Stimulated activated memory B cell treated with anti-CD40 and anti-IgM and Interleukin-4, amounts not matched to agents 10 μg/mL and 1 μg/mL and 100 μg/mL, for 72 hours (primary cell): ENCODE data around the gene CRACR2A.

Experiments
- ATAC-seq: fragments of 150-1000 bp; cut with Tn5 transposase; 2 replicates; pipeline ENCODE4 v1.10.0; 2021
- H3K27ac Mint-ChIP-seq: one replicate; pipeline ENCODE4 v1.8.0; 2022; ENCODE audit warnings: mild to moderate bottlenecking, mixed read lengths
- H3K27me3 Mint-ChIP-seq: one replicate; pipeline ENCODE4 v1.8.0; 2022; ENCODE audit warnings: mixed read lengths
- H3K36me3 Mint-ChIP-seq: one replicate; pipeline ENCODE4 v1.8.0; 2022; ENCODE audit warnings: mixed read lengths
- H3K4me1 Mint-ChIP-seq: one replicate; pipeline ENCODE4 v1.8.0; 2022; ENCODE audit warnings: mixed read lengths
- H3K4me3 Mint-ChIP-seq: one replicate; pipeline ENCODE4 v1.8.0; 2022; ENCODE audit warnings: mild to moderate bottlenecking, moderate library complexity, mixed read lengths
- H3K9me3 Mint-ChIP-seq: one replicate; pipeline ENCODE4 v1.8.0; 2022; ENCODE audit warnings: mixed read lengths

Gene CRACR2A

DNA sequence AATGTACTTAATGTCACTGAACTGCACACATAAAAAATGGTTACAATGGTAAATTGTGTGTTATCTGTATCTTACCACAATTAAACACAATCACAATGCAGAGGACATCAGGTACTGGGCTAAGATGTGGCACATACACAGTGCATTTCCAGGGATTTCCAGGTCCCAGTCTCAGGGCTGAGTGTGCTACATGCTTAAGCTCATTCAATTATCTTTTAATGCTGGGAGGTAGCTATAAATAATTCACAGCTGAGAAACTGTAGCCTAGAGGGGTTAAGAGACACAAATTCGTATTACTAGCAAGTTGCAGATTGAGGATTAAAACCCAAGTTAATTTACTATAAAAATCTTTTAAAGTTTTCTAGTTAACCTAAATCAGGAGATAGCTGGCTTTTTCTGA, 67.1 kb downstream of the CRACR2A start:
- Mint-ChIP-seq H3K9me3 (no peaks in the 10 kb centered on the region), H3K27me3 (no peaks in the 10 kb centered on the region), H3K4me3 (no peak overlapping the region), H3K36me3 (peaks cover 62% of the 10 kb centered on the region), H3K4me1 (no peaks in the 10 kb centered on the region), H3K27ac (no peak overlapping the region)
- ATAC-seq, result no peak

GRCh38 chr12:3684449-3685051, 68.4 kb downstream of the CRACR2A start:
- Mint-ChIP-seq H3K9me3 (no peaks in the 10 kb centered on the region), H3K4me1 (no peaks in the 10 kb centered on the region), H3K27ac (no peak overlapping the region), H3K4me3 (no peak overlapping the region), H3K36me3 (peaks cover 53% of the 10 kb centered on the region), H3K27me3 (no peaks in the 10 kb centered on the region)
- ATAC-seq, result no peak

DNA sequence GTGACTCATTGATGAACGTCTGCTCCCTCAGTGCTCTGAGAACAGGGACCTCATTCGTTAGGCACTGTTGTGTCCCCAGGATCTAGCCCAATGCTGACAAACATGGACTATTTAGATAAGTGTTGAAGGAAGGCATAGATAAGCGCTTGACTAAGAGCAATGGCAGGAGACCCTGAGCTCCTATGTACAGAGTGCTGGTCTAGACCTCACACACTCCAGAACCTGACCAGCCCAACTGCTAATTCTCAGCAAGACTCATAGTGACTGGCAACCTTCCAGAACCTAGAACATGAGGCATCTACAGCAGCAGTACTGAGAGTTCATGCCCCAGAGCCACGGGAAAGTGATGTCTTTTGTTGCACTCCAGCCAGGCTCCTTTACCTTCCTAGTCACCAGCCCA, 69.2 kb downstream of the CRACR2A start:
- Mint-ChIP-seq H3K36me3 (peaks cover 53% of the 10 kb centered on the region), H3K27me3 (no peaks in the 10 kb centered on the region), H3K4me1 (no peaks in the 10 kb centered on the region), H3K9me3 (no peaks in the 10 kb centered on the region), H3K4me3 (no peak overlapping the region), H3K27ac (no peak overlapping the region)
- no peak for ATAC-seq

DNA sequence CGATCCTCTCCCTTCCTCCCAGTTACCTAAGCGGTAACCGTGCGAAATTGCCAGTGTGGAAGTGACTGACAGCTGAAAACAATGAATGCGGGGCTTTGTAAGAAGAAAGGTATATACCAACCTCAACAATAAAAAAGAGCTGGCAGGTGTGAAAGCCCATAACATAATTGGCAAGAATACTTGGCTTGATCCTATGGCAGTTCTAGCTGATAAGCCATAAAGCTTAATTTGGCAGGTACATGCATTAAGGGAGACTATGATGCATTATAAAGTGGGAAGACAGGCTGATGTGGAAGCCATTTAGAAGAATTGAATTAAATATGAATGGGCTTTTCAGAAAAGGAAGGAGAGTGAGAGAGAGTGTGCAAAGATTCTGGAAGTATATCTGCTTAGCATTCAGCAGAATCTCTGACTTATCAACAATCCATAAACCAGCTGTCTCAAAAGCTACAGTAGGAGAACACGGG, 71.3 kb downstream of the CRACR2A start:
- no peaks in the 10 kb centered on the region for H3K4me1 Mint-ChIP-seq
- peaks cover 55% of the 10 kb centered on the region for H3K36me3 Mint-ChIP-seq
- no peaks in the 10 kb centered on the region for H3K27me3 Mint-ChIP-seq
- no peak for ATAC-seq
- no peak overlapping the region for H3K27ac Mint-ChIP-seq
- H3K4me3 Mint-ChIP-seq, result no peak overlapping the region
- no peaks in the 10 kb centered on the region for H3K9me3 Mint-ChIP-seq

DNA sequence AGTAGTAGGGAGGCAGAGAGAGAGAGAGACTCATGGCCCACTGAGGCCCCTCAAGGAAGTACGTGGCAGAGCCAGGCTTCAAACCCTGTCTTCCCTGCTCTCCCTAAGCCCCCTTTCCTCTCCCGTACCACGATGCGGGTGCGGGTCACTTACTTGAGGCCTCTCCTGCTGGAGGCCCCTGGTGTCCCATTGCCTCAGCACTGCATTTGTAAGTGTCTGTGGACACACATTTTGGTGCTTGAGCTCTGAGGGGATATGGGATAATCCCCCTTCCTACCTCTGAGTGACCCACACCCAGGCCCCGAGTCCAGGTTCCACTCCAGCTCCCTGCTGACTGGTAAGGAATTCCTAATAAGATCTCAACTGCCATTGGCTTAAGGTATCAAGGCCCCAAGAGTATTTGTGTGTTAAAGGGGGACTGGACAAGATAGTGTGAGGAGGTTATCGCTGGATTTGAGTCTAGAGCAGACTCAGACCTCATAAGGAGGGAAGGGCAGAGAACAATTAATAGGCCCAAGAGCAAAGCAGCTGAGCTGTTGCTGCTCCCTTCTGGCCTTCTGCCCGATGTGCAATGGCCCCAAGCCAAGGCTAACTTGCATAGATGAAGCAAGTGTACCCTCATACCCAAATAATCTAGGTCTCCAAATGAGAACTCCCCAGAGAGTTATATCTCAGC, 71.9 kb downstream of the CRACR2A start:
- H3K36me3 Mint-ChIP-seq, result peaks cover 53% of the 10 kb centered on the region
- no peak overlapping the region for H3K4me3 Mint-ChIP-seq
- no peak for ATAC-seq
- H3K9me3 Mint-ChIP-seq, result no peaks in the 10 kb centered on the region
- no peaks in the 10 kb centered on the region for H3K4me1 Mint-ChIP-seq
- H3K27me3 Mint-ChIP-seq, result no peaks in the 10 kb centered on the region
- no peak overlapping the region for H3K27ac Mint-ChIP-seq

DNA sequence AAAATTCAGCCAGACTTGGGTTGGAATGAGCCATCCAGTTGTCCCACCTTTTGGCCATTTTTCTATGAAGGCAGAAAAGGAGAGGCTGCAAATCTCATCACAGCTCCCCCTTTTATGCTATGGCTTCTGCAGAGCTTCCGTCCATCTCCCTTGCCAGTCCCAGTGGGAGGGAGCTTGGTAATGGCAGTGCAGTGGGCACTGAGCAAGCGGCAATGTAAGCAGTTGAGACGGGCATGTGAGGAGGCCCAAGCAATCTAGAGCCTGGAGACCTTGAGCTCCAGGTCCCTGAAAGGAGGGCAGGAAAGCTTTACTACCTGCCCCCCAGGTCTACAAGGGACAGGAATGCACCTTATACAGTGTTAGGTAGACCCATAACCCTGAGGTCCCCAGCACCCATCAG, 73.1 kb downstream of the CRACR2A start:
- no peaks in the 10 kb centered on the region for H3K9me3 Mint-ChIP-seq
- H3K4me3 Mint-ChIP-seq, result no peak overlapping the region
- no peak overlapping the region for H3K27ac Mint-ChIP-seq
- no peaks in the 10 kb centered on the region for H3K4me1 Mint-ChIP-seq
- peaks cover 53% of the 10 kb centered on the region for H3K36me3 Mint-ChIP-seq
- no peak for ATAC-seq
- no peaks in the 10 kb centered on the region for H3K27me3 Mint-ChIP-seq

DNA sequence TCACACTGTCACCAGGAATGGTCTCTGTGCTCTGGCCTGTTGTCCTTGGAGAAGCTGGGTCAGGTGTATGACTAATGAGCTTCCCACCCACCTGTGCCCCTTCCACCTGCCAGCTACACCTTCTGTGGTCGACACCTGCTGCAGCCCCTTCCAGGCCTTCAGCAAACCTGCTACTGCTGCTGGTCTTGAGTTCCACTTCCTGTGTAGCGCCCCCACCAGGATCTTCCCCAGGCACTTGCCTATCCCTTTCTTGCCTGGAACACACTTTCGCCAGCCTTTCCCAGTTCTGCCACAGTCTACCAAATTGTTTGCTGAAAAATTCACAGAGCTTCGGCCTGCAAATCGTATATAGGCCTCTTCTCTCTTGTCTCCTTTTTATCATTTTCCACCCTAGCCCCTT, 75.3 kb downstream of the CRACR2A start:
- Mint-ChIP-seq H3K4me3 (no peak overlapping the region), H3K9me3 (no peaks in the 10 kb centered on the region), H3K27me3 (no peaks in the 10 kb centered on the region), H3K4me1 (no peaks in the 10 kb centered on the region), H3K36me3 (peaks cover 63% of the 10 kb centered on the region), H3K27ac (no peak overlapping the region)
- no peak for ATAC-seq

- no peak for ATAC-seq
- Mint-ChIP-seq H3K9me3 (no peaks in the 10 kb centered on the region), H3K27ac (no peak overlapping the region), H3K36me3 (peaks cover 73% of the 10 kb centered on the region), H3K4me1 (no peaks in the 10 kb centered on the region), H3K4me3 (no peak overlapping the region), H3K27me3 (no peaks in the 10 kb centered on the region)
Measured at GRCh38 chr12:3673981-3674708, 78.8 kb downstream of the CRACR2A start.

DNA sequence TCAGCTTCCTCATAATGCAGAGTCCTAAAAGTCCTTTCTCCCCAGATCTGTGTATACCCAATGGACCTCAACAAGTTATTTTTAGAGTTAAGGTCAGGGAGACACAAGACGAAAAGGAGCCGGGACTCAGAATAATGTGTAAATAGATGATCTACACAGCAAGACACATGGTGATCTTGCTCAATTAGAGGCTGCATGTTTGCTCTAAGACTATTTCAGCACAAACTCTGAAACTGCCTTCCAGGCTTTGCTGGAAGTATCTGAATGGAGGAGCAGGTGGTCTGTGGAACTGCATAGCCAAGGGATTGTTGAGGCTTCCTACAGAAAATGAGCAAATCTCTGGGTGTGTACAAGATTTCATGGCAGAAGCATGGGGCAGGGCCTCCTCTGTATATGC, 80.8 kb downstream of the CRACR2A start:
- Mint-ChIP-seq H3K36me3 (peaks cover 64% of the 10 kb centered on the region), H3K27ac (no peak overlapping the region), H3K27me3 (no peaks in the 10 kb centered on the region), H3K9me3 (no peaks in the 10 kb centered on the region), H3K4me1 (no peaks in the 10 kb centered on the region), H3K4me3 (no peak overlapping the region)
- ATAC-seq, result no peak

DNA sequence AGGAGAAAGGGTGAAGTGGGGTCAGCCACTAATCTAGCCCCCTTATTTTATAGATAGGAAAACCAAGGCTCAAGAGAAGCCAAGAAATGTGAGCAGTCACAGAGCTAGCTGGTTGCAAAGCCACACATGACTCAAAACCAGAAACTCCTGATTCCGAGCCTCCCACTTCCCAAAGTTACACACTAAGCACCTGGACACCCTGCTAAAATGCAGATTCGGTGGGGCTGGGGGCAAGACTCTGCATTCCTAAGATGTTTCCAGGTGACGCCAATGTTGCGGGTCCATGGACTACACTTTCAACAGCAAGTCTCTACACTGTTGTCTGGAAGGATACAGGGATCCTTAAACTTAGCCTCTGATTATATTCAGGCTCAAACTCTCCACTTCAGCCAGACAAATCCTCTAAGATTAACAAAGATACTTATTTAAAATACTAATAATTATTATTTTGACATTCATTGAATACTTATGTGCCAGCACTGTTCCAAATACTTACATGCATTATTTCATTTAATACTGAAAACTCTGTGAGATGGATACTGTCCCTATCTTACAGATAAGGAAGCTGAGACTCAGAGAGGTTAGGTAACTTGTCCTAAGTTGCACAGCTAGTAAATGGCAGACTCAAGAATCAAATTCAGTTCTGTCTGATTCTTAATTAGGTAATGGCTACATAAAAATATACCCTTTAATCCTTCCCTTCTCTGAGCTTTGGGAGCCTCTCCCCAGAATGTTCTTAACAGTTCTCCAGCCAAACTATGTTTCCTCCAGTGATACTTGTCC, 81.4 kb downstream of the CRACR2A start:
- peaks cover 64% of the 10 kb centered on the region for H3K36me3 Mint-ChIP-seq
- ATAC-seq, result no peak

GRCh38 chr12:3670083-3670620, 82.8 kb downstream of the CRACR2A start:
- Mint-ChIP-seq H3K9me3 (no peaks in the 10 kb centered on the region), H3K36me3 (peaks cover 69% of the 10 kb centered on the region), H3K27me3 (no peaks in the 10 kb centered on the region), H3K4me3 (no peak overlapping the region), H3K4me1 (no peaks in the 10 kb centered on the region), H3K27ac (no peak overlapping the region)
- ATAC-seq, result no peak

More for the DNA sequence above, 81.4 kb downstream of the CRACR2A start:
- Mint-ChIP-seq H3K27ac (no peak overlapping the region), H3K9me3 (no peaks in the 10 kb centered on the region), H3K4me1 (no peaks in the 10 kb centered on the region), H3K27me3 (no peaks in the 10 kb centered on the region), H3K4me3 (no peak overlapping the region)

DNA sequence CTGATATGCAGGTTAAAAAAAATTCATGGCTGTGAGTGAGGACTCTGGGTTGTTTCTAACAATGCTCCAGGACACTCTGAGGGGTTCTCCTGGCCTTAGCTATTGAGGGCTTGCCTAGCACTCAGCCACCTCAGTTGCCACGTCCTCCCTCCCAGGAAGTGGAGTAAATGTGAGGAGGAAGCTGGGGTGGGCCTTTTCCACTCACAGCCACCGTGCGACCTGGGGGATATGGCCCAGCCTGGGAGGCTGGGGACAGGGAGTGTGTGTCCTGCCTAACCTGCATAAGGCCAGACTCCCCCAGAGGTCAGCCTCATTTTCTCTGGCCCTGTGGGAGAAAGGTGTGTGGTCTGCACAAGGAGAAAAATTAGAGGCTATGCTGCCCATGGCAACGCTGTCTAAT, 83.3 kb downstream of the CRACR2A start:
- H3K36me3 Mint-ChIP-seq, result peaks cover 74% of the 10 kb centered on the region
- H3K27ac Mint-ChIP-seq, result no peak overlapping the region
- H3K9me3 Mint-ChIP-seq, result no peaks in the 10 kb centered on the region
- no peak for ATAC-seq
- no peaks in the 10 kb centered on the region for H3K27me3 Mint-ChIP-seq
- no peaks in the 10 kb centered on the region for H3K4me1 Mint-ChIP-seq
- H3K4me3 Mint-ChIP-seq, result no peak overlapping the region

DNA sequence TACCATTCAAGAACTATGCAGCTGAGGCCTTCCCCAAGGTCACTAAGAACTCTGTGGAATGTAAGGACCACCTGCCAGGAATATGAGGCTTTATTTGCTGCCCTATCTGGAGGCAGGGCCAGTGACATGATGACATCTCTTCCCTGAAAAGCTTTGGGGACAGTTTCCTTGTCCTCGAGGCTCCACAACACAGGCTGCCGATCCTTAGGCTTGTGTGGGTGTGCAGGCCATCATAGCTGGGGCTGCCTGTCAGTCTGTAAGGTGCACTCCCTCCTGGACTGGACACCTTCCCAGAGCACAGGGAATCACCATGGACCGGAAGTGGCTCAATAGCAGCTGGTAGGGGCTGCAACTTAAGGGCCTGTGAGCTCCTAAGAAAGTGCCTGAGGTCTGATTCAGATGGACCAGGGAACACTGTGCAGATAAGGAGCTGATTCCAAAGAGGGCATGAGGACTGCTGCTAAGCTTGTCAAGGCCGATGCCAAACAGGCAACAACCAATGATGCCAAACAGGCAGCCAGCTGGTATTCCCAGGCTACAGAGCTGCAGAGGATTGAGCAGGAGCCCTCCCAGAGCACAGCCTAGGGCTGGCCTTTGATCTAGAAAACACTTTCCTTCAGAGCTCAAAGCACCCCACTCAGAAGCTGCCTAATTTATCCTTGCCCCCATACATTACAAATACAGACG, 84.3 kb downstream of the CRACR2A start:
- peaks cover 71% of the 10 kb centered on the region for H3K36me3 Mint-ChIP-seq
- no peak overlapping the region for H3K4me3 Mint-ChIP-seq
- H3K27me3 Mint-ChIP-seq, result no peaks in the 10 kb centered on the region
- no peaks in the 10 kb centered on the region for H3K9me3 Mint-ChIP-seq
- H3K27ac Mint-ChIP-seq, result no peak overlapping the region
- H3K4me1 Mint-ChIP-seq, result no peaks in the 10 kb centered on the region
- ATAC-seq, result no peak

- peaks cover 66% of the 10 kb centered on the region for H3K36me3 Mint-ChIP-seq
- no peaks in the 10 kb centered on the region for H3K4me1 Mint-ChIP-seq
- no peak for ATAC-seq
- H3K9me3 Mint-ChIP-seq, result no peaks in the 10 kb centered on the region
- no peak overlapping the region for H3K27ac Mint-ChIP-seq
- H3K27me3 Mint-ChIP-seq, result no peaks in the 10 kb centered on the region
- H3K4me3 Mint-ChIP-seq, result no peak overlapping the region
Measured at GRCh38 chr12:3667485-3667884, 85.4 kb downstream of the CRACR2A start.

DNA sequence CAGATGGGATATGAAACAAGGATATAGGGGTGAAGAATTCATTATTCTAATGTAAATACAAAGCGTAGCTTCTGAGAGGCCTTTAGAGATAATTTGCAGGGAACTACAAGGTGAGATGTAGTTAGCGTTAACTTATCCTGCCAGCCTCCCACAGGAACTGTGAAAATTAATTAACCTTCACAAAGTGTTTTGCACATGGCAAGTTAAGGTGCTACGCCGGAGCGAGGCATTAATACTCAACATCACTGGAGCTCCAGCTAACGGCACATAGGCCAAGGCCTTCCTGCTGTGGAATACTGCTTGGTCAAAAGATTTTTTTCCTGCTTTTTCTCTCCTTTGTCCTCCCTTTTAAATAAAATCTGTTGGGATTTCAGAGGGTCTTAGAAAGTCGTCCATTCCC, 86.5 kb downstream of the CRACR2A start:
- peaks cover 66% of the 10 kb centered on the region for H3K36me3 Mint-ChIP-seq
- H3K9me3 Mint-ChIP-seq, result no peaks in the 10 kb centered on the region

More for the DNA sequence above, 86.5 kb downstream of the CRACR2A start:
- H3K27ac Mint-ChIP-seq, result no peak overlapping the region
- ATAC-seq, result no peak
- no peaks in the 10 kb centered on the region for H3K4me1 Mint-ChIP-seq
- no peak overlapping the region for H3K4me3 Mint-ChIP-seq
- no peaks in the 10 kb centered on the region for H3K27me3 Mint-ChIP-seq
